H1 (cell line): Measurements from ENCODE around the gene PLK3. TPM values are rescaled to one million over a fixed set of nuclear protein-coding genes. Genes with fewer than 3 reads are reported as not detected.

Source experiments
- CHD7 ChIP-seq: fragments of 300-600 bp; sonication (generic); IDR thresholded peaks from 2 replicates; pipeline ENCODE4 v1.7.1; 2012; ENCODE audit warnings: low read length, moderate library complexity, mild to moderate bottlenecking, inconsistent platforms; ENCODE audit not compliant: insufficient replicate concordance
- polyA plus RNA-seq, 7 experiments: library from polyadenylated mRNA; depleted of rRNA in 3 of 7; stranded (reverse) in 5 of 7; unstranded in 2 of 7; fragments of >200 nt in 5 of 7; fragments of 200-250 nt in 2 of 7; gene quantifications; 1 replicate in 5 of 7; 2 replicates in 1 of 7; 4 replicates in 1 of 7; pipeline versions ENCODE4 v1.2.1 to v1.2.3, GENCODE V29; 2011 to 2013; ENCODE audit warnings: missing spikeins in 2 of 7, mixed read lengths in 2 of 7
- total RNA-seq: library from RNA; stranded (reverse); fragmentation: NEBNext Ultra II Directional; extraction: Animal tissue kit (Norgen Biotek cat#: 25700); gene quantifications from 2 replicates; pipeline ENCODE4 v1.2.1, GENCODE V29; 2021

PLK3 gene
- total and polyA plus RNA-seq, 2 of the 8 experiments (the other 6 are each of a cell fraction or from before 2014, with no cell fraction given): 7.9 to 12.3 TPM

GRCh38 chr1:44839576-44839975 is 39.4 kb downstream of the PLK3 start (continued):
- no peak for TF ChIP-seq CHD7
